ENCODE results near the gene BRD9. TPM values are rescaled to one million over a fixed set of nuclear protein-coding genes. Genes with fewer than 3 reads are reported as not detected.

Gene BRD9
- total and polyA plus RNA-seq, 9 donors, result 18.6 to 42.1 (median 32.0) TPM

DNA sequence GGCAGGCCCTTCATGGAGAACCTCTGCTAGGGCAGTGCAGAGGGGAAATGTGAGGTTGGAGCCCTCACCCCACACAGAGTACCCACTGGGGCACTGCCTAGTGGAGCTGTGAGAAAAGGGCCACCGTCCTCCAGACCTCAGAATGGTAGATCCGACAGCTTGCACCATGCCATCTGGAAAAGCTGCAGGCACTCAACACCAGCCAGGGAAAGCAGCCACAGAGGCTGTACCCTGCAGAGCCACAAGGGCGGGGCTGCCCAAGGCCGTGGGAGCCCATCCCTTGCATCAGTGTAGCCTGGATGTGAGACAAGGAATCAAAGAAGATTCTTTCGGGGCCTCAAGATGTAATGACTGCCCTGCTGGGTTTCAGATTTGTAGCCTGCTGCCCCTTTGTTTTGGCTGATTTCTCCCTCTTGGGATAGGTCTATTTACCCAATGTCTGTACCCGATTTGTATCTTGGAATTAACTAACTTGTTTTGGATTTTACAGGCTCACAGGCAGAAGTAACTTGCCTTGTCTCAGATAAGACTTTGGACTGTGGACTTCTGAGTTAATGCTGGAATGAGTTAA is 25.2 kb downstream of the BRD9 start:
- TF ChIP-seq, protein P1, sequence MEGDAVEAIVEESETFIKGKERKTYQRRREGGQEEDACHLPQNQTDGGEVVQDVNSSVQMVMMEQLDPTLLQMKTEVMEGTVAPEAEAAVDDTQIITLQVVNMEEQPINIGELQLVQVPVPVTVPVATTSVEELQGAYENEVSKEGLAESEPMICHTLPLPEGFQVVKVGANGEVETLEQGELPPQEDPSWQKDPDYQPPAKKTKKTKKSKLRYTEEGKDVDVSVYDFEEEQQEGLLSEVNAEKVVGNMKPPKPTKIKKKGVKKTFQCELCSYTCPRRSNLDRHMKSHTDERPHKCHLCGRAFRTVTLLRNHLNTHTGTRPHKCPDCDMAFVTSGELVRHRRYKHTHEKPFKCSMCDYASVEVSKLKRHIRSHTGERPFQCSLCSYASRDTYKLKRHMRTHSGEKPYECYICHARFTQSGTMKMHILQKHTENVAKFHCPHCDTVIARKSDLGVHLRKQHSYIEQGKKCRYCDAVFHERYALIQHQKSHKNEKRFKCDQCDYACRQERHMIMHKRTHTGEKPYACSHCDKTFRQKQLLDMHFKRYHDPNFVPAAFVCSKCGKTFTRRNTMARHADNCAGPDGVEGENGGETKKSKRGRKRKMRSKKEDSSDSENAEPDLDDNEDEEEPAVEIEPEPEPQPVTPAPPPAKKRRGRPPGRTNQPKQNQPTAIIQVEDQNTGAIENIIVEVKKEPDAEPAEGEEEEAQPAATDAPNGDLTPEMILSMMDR (IDR thresholded peaks at IDR 0.05), result no peak
- TF ChIP-seq EP300 (IDR thresholded peaks at IDR 0.05) (no peak), POLR2A (IDR thresholded peaks at IDR 0.05) (no peak)
- DNase-seq, result no peak
- no peaks in the 10 kb centered on the region for H3K36me3 ChIP-seq
- no peaks in the 10 kb centered on the region for H3K9me3 ChIP-seq
- peaks cover 11% of the 10 kb centered on the region for H3K4me1 ChIP-seq (ENCODE audit: insufficient read depth)
- no peak overlapping the region for H3K4me3 ChIP-seq
- intact Hi-C loops (cut with DNase I), result no loop called here
- 88 to 94% (median 91%) methylated on average over 6 of the region's 6 CpGs for WGBS, 3 donors
- H3K27me3 ChIP-seq, result no peaks in the 10 kb centered on the region
- H3K27ac ChIP-seq, result no peak overlapping the region

DNA sequence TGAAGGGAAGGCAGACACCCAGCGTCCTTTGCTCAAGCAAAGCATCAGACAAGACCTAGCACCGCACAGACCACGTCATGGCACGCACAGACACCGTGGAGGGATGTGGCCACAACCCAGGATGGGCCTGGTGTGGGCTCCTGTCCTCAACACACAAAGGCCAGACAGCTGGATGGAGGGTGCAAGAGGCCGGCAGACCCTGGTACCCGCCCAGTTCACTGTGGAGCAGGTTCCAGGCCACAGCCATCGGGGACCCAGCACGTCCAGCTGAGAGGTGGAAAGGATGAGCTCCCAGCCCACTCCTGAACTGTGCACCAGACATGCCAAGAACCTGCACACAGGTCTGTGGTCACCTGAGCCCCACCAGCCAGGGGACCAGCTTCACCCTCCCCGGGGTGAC is 26.8 kb downstream of the BRD9 start:
- no peak for DNase-seq
- intact Hi-C loops (cut with DNase I), result no loop called here
- 85 to 93% (median 92%) methylated on average over 6 to 10 of the region's 10 CpGs for WGBS, 3 donors
- no peak overlapping the region for H3K4me3 ChIP-seq
- TF ChIP-seq, protein P1 (IDR thresholded peaks at IDR 0.05), result no peak
- TF ChIP-seq EP300 (IDR thresholded peaks at IDR 0.05), result no peak
- TF ChIP-seq POLR2A (IDR thresholded peaks at IDR 0.05), result no peak
- peaks cover 11% of the 10 kb centered on the region for H3K4me1 ChIP-seq (ENCODE audit: insufficient read depth)
- H3K27ac ChIP-seq, result no peak overlapping the region
- no peaks in the 10 kb centered on the region for H3K9me3 ChIP-seq
- H3K27me3 ChIP-seq, result no peaks in the 10 kb centered on the region
- H3K36me3 ChIP-seq, result no peaks in the 10 kb centered on the region

DNA sequence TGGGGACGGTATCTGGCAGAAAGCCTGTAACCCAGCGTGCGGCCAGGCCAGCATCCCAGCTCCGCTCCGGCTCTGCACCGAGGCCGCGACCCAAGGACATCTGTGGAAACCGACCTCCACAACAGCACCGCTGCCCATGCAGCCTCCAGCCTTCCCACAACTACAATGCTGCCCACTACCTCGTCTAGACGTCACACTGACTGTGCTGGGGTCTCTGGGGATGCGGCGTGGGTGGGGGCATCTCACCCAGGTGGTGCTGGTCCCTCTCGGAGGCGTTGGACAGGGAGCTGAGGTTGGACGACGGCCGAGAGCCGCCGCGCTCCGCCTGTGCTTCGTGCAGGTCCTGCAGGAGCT is 27.5 kb downstream of the BRD9 start:
- Histone ChIP-seq H3K9me3 (no peaks in the 10 kb centered on the region), H3K36me3 (no peaks in the 10 kb centered on the region), H3K4me1 (ENCODE audit: insufficient read depth) (peaks cover 11% of the 10 kb centered on the region), H3K4me3 (no peak overlapping the region), H3K27me3 (no peaks in the 10 kb centered on the region), H3K27ac (peak overlapping the region in 1 of 2 donors; percentile 38)
- 50 to 71% (median 57%) methylated on average over 24 of the region's 24 CpGs for WGBS, 3 donors
- intact Hi-C loops (cut with DNase I), result no loop called here
- no peak for TF ChIP-seq POLR2A (IDR thresholded peaks at IDR 0.05)
- TF ChIP-seq, protein P1 (IDR thresholded peaks at IDR 0.05), result no peak
- no peak for TF ChIP-seq EP300 (IDR thresholded peaks at IDR 0.05)
- peak in 2 of 5 donors; percentile 41 to 56 for DNase-seq

DNA sequence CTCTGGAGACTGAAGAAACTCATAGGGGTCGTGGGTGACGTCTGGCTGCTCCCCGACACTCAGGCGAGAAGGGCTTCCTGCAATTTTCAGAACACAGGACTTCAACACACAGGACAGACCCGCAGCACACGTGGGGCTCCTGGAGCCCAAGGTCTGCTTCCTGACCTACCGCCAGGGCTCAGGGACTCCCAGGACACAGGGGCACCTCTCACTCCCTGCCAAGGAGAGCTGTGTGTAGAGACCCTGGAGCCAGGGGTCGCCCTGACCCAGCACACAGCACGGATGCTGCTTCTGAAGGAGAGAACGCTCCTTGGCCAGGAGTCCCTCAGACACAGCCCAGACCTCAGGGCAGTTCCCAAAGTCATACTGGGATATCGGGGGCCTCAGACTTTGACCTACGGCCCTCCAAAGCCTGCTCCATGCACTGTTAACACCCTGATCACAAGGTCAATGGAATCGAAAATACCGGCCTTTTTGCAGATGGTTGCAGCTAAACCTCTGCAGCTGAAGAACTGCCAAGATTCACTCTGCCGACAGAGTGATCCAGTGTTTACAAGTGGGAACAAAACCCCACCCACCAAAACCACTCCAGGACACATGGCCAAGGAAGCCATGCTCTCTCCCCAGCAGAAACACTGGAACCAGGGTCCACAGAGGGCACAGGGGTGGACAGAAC is 28.0 kb downstream of the BRD9 start:
- DNase-seq, result peak in 4 of 5 donors; percentile 36 to 68 (median 42)
- TF ChIP-seq EP300 (IDR thresholded peaks at IDR 0.05), result no peak
- TF ChIP-seq POLR2A (IDR thresholded peaks at IDR 0.05), result no peak
- TF ChIP-seq, protein P1 (IDR thresholded peaks at IDR 0.05), result no peak
- intact Hi-C loops (cut with DNase I), result no loop called here
- Histone ChIP-seq H3K27me3 (no peaks in the 10 kb centered on the region), H3K4me1 (ENCODE audit: insufficient read depth) (peaks cover 11% of the 10 kb centered on the region), H3K27ac (peak overlapping the region in 1 of 2 donors; percentile 38), H3K9me3 (no peaks in the 10 kb centered on the region), H3K4me3 (no peak overlapping the region), H3K36me3 (no peaks in the 10 kb centered on the region)
- WGBS, 3 donors, result 25 to 35% (median 27%) methylated on average over 15 of the region's 15 CpGs

All from ovary (tissue), 9 donors.